Thyroid gland (tissue), 4 donors: ENCODE results near the gene SPAAR.

ENCODE experiments used
- POLR2A ChIP-seq, 2 donors: fragments of 450-650 bp; IDR thresholded peaks; one replicate each; pipeline ENCODE4 v1.6.1; 2017; ENCODE audit warnings: antibody characterized with exemption in 2 of 2, mild to moderate bottlenecking in 2 of 2, moderate library complexity in 1 of 2
- TF ChIP-seq, protein P1 (sequence below), 6 experiments: fragments of 200-600 bp in 3 of 6; fragments of 450-650 bp in 3 of 6; sonication (generic) in 3 of 6; IDR thresholded peaks; one replicate each; pipeline ENCODE4 v1.5.1; 2016 to 2019; ENCODE audit warnings: antibody characterized with exemption in 6 of 6, mild to moderate bottlenecking in 2 of 6, inconsistent platforms in 1 of 6, moderate library complexity in 1 of 6

DNA sequence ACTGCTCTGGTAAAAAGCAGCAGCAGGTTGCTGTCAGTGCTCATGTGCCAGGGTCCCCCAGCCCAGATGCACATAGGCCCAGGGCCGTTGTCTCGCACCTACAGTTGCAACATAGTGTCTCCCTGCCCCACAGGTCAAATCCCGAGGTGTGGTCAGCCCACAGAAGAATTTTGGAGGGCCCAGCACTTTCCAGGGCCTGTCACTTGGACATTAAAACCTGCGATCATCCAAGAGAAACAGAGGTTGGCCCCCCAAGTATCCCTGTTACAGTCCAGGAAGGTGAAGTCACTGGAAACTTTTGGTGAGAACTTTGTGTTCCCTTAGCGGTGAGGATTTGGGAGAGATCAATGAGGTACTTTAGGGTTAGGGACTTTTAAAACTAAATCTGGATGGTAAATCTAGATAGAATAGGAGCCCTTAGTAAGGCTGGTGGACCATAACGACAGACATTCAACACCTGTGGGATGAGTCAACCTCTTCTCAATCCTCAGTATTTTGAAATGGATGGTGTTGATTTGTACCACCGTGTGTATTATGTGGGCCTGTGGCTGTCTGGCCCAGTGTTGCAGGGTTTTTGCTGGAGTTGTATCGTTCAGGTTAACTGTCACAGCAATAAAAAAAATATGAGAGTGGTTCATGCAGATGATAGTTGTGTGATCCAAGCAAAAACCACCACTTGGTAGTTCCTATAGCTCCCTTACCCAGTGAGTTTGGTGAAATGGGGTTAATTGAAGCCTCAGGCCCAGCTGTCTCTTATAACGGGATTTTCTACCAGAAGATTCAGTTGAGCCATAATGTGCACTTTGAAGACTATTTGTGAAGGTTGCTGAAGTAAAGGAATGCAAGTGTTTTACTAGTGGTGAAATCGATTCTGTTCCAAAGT, 29.4 kb downstream of the SPAAR start:
- TF ChIP-seq, protein P1, sequence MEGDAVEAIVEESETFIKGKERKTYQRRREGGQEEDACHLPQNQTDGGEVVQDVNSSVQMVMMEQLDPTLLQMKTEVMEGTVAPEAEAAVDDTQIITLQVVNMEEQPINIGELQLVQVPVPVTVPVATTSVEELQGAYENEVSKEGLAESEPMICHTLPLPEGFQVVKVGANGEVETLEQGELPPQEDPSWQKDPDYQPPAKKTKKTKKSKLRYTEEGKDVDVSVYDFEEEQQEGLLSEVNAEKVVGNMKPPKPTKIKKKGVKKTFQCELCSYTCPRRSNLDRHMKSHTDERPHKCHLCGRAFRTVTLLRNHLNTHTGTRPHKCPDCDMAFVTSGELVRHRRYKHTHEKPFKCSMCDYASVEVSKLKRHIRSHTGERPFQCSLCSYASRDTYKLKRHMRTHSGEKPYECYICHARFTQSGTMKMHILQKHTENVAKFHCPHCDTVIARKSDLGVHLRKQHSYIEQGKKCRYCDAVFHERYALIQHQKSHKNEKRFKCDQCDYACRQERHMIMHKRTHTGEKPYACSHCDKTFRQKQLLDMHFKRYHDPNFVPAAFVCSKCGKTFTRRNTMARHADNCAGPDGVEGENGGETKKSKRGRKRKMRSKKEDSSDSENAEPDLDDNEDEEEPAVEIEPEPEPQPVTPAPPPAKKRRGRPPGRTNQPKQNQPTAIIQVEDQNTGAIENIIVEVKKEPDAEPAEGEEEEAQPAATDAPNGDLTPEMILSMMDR (IDR thresholded peaks at IDR 0.05) = no peak
- TF ChIP-seq POLR2A (IDR thresholded peaks at IDR 0.05) = no peak
